GM19351 (cell line): ENCODE data around the gene RFX2.

Experiments
- ATAC-seq: cut with Tn5 transposase; IDR thresholded peaks from one replicate; pipeline ENCODE4 v1.9.1; 2021; ENCODE audit warnings: mild to moderate bottlenecking, moderate library complexity; ENCODE audit not compliant: unreplicated experiment

RFX2 gene

DNA sequence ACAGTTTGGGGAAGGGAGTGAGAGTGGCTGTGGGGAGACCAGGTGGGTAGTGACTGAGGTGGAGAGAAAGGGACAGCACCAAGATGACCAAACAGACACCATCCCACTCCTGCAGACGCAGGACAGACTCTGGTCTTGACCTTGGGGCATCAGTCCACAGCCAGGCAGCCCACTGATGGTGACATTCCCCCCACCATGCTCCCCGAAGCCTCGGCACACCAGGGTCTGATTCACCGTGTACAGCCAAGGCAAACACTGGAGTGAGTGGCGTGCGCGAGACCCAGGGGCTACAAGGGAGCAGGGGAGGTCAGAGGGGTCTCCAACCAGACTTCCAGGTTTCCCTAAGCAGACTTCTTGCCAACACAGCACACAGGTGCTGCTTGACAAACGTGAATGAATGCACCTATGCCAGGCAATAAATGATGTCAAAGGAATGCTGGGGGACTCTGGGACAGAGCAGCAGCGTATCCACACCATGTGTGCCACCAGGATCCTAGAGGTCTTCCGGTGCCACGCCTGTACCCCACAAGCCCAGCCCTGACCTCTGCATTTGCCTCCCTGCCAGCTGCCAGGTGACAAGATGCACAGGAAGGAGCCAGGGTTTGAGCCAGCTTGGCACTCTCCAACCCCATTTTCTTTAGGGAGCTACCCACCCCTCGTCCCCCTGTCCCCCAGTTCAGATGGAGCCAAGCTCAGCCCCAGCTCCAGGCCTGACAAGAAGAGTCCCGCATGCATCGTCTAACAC, 150.9 kb downstream of the RFX2 start:
- ATAC-seq = no peak

DNA sequence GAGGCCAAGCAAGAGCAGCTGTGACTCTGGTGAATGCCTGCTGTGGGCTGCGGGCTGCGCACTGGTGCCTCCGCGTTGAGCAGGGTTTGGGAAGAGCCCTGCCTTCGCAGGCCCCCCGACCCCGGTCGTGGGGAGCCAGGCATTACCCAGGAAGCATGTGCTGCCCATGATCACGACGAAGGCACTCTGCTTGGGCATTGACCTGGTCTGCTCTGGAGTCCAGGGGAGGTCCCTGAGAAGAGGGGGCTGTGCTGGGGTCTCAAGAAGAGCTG, 151.5 kb downstream of the RFX2 start:
- ATAC-seq = no peak

DNA sequence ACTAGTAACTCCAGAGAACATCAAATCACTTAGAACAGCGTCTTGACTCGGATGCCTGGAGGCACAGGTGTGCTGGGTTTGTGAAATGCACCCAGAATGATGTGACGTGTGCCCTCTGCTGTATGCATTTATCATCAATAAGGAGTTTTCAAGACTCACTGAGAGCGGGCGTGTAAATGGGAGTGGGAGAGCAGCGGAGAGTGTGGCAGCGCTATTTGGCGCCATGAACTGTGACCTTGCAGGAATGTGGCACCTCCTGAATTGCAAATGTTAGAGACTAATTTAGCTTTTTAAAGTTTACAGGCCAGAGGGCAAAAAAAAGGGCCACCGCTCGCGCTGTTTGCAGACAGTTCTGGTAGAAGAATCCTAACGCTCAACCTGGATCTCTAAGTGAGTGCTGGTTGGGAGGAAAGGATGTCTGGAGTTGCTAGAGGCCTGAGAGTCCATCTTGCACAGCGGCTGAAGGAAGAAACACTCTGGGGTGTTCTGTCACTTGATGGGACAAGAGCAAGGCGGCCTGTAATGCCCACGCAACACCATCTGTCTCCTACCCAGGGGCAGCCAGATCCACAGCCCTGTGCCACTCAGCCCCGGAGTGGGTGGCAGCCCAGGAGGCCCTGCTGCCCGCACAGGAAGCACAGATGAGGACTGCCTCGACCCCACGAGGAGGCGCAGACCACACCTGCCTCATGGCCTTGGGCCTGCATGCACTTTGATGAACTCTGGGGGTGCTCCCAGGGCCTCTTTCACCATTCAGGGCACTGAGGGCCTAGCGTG, 152.0 kb downstream of the RFX2 start:
- ATAC-seq = no peak

DNA sequence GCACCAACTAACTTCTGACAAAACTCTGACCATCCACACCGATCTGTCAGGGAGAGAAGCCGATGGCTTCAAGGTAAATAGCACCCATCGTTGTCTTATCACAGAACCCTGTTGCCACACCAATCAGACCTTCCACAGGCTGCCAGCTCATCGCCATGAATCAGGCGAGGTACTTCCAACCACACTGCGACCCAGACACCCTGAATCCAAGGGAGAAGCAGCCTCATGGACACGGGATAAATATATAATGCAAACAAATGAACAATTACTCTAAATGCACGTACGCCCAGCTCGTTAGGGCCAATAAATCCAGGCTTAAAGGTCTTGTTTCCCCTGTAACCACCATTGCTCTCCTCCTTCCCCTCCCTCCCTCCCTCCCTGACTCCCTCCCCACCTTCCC, 153.1 kb downstream of the RFX2 start:
- no peak for ATAC-seq

DNA sequence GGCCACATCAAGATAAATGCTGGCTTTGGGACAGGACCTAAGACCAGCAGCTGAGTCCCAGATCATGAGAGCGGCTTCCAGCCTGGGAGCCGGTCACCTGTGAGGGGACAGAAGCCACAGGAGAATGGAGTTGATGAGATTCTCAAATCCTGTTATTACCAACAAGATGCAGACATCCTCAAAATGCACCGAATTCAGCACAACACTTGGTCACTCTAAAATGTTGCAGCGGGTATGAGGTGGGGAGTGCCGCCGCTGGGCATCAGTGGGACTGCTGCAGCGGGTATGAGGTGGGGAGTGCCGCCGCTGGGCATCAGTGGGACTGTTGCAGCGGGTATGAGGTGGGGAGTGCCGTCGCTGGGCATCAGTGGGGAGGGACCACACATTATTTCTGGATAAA, 153.6 kb downstream of the RFX2 start:
- ATAC-seq = no peak

DNA sequence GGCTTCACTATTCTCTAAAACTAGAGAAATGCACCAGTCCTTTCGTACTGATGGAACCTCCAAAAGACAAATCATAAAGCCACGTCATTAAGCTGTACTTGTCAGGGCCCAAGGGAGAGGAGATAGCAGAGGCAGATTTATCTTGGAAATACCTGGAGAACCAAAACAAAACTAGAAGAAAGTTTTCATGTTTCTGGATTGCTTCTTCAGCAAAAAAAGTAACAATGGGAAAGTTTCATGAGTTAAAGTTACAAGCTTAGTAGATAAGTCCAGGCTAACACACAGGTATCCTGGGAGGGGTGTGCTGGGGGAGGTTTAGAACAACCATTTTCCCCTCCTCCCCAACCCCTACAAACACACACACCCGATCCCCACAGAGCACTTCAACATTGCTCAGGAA, 154.0 kb downstream of the RFX2 start:
- ATAC-seq = no peak

DNA sequence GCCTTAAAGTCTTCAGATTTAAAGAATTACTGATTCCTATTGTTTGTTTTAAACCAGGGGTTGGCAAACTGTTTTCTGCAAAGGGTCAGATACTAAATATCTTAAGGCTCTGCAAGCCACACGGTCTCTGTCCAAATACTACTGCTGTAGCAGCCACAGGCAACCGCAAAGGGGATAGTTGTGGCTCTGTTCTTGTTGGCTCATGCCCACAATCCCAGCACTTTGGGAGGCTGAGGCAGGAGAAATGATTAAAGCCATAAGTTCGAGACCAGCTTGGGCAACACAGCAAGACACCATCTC, 154.7 kb downstream of the RFX2 start:
- no peak for ATAC-seq

DNA sequence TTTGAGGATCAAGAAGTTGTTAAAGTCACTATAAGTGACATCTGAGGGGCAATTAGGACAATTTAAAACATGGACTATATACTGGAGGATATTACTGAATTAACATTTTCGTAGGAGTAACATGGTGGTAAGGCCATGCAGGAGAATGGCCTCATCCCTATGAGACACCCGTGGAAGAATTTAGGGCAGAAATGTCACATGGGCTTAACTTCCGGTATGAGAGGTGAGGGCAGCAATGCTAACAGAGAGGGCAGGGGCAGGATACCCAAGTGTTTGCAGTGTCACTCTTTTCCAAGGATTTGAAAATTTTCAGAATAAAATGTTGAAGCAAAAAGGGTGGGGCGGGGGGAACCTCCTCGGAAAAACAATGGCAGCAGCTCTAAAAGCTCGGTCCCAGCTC, 156.0 kb downstream of the RFX2 start:
- no peak for ATAC-seq

DNA sequence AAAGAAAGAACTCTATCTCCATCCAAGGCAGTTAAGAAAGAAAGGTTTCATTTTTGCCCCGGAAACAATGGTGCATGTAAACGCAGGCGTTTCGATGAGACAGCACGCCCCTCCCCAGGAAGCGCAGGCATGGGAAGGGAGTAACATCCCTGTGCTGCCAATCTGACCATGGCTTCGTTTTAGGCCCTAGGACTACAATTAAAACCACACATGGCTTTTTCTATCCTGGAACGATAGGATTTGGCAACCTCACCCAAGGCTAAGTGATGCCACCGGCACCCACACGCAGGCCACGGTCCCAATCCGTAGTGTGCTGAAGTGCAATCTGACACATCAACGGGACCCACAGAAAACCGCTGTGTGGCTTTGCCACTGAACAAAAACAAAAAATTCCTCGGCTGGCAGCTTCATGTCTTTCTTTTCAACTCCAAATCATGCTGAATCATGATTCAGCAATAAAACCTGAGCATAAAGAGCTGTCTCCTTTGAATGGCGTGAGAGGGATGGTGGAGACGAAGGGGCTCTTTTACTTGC, 156.6 kb downstream of the RFX2 start:
- ATAC-seq = no peak

DNA sequence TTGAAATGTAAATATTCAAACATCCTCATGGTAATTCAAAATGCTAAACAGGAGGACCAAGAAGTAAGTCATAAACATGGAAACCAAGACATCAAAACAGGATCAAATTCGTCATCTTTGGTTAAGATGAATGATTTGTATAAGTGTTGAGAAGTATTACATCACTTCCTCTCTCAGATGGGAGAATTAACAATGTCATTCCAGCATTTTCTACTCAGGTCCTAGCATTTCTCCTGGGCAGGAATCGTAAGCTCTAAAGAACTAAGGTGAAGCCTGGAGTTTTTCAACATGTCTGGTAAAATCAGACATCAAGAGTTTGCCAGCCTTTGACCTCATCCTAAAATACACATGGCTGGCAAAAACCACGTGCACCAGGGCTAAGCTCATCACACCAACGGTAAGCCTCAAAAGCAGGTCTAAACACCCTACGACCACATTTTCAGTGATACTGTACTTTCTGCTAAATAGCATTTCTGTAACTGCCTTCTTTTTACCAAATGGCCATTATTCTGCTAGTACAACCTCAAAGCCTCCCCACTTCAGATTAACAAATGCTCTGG, 157.2 kb downstream of the RFX2 start:
- ATAC-seq = no peak

DNA sequence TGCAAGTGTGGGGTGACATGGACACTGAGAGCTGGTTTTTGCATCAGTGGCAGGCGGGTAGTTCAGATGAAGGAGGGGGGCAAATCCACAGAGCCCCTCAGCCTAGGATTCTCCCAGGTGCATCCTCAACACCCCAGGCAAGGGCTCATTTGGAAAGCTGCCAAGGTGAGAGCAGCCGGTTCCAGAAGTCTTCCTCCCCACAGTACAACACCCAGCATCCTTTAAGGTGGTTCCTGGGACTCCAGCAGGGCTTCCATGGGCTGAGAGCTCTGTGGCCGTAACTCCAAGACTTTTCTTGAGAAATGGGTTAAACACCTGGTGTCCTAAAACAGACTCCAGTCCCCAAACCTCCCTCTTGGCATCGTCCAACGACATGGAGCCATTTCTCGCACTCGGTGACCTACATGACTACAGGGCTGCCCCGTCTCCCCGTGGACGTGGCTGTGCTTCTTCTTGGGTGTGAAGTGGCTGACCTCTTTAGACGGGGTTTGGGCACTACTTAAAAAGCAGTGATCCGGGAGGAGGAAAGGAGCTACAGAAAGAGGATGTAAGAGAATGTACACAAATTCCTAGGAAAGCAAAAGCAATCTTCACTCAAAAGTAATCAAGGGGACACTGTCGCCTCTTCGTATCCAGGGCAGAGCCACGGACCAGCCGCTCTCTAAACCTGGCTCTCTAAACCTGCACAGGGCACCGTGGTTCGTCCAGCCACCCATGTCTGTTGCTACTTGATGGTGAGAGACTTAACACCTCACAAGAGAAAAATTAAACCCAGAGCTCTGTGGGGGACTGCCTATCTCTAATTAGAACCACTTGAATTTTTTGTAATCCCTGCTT, 157.9 kb downstream of the RFX2 start:
- no peak for ATAC-seq

DNA sequence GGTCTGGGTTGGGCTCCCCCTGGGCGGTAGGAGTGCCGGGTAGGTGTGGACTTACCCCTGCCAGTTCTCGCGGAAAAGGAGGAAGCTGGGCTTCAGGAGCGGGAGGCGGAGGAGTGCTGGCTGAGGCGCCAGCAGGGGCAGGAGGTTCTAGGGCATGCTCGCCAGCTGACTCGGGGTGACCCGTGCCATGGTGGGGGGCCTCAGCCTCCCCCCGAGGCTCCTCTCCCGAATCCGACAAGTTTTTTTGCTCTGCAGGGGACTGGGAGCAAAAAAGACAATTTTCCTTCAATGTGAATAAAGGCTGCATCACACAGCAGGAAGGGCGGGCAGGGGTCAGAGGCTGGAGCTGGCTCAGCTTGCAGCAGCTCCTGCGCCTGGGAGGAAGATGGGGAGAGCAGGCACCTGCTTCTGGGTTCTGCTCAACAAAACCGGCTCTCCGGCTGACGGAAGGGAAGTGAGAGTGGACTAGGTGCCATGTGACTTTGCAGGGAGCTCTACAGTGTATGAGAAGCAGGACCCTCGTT, 158.9 kb downstream of the RFX2 start:
- no peak for ATAC-seq

DNA sequence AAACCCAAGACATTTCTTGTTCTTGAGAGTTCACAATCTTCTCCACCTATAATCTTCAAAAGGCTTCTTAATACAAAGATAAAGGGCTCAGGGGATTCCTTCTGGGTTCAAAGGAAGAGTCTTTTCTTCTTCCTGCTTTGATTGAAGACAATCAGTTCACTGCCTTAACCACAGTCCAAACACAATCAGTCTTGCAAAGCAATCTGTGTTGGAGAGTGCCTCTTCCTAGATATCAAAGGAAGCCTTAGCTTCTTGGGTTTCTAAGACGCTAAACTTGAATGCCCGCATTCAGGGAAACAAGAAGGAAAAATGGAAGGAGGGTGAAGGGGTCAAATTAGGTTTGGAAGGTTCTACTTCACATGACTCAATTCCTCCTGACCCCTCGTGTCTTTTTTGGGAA, 159.6 kb downstream of the RFX2 start:
- no peak for ATAC-seq

DNA sequence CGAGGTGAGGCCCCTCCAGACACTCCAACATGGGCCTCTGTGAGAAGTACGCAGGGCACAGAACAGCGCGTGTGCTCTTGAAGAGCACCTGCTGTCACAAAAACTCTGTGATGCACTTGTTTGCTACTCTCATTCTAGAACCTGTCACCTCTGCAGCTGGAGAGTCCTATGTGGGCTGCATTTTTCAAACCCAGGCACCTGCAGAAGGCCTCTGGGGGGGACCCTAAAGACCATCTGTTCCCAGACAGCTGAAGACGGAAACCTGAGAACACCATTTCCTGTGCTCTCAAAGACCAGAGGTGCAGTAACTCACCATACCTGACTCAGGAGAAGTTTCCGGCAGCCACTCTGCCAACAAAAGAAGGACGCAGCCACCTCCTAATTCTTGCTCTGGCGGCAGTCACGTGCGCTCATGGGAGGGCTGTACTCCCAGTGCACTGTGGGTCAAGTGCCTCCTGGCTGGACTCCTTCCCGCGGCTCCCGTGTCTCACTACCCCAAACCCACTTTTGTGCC, 160.5 kb downstream of the RFX2 start:
- no peak for ATAC-seq

DNA sequence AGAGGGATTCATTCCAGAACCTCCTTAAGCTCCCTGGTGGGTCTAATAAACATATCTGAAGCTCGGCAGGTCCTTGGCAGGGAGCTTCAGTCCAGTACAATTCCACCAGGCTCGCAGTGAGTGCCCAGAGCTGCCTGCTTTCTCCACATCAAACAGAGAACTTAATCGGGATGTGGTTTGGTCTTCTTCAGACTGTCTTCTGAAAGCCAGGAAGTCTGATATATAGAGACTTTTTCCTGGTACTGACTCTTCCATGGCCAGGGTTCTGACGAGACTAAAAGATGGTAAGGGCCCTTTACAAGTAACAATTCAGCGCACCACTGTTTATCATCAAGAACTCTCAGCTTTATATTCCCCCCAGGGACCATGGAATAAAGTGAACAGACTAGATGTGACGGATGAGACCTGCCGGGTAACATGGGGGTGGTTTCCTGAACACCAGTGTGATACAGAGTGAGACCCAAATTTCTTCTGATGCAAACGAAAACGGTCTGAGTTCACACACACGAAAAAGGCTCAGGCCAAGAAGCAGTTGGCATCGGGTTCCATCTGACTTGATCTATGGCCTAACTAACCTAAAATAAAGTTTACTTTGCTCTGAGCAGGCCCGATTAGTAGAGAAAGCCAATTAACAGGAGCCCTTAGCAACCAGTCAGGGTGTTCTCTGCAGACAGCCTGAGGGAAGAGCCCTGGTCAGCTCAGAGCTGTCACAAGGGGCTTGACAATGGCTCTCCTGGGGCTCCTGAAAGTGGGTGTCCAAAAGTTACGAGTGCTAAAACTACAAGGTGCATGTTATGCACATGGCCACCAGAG, 161.3 kb downstream of the RFX2 start:
- no peak for ATAC-seq

DNA sequence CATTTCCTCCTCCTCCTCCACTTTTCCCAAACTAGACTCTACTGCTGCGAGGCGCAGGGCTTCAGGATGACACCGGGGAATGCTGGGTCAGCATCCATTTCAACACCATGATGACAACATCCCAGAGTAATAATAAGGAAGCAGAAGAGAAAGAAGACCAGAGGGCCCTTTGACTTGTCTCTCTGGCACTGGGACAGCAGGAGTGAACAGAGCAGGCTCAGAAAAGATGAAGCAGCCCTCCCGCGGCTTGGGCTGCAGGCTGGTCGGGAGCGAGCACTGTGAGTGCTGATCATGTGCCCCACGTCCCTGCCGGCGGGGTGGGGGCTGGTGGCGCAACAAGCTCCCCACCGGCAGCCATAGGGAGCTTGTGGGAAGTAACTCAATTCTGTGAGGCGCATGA, 162.9 kb downstream of the RFX2 start:
- ATAC-seq = no peak

DNA sequence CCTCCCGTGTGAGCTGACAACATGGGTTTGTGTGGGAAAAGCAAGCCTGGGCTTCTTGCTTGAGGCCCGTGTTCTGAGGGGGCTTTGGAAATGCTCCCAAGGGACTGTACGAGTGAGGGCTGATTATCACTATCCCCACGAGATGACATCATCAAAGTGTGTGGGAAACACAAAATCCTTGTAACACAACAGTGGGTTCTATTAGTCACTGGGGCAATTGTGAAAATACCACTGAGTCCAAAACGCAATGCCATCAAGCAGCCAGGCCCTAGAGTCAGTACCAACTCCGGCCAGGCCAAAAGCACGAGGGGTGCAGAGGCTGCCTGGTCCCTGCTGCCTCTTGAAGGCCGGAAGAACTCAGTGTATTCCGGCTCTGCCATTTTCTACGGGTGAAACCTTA, 166.7 kb downstream of the RFX2 start:
- ATAC-seq = no peak
